ENCODE data around the gene RNMT. TPM values are rescaled to one million over a fixed set of nuclear protein-coding genes. Genes with fewer than 3 reads are reported as not detected.
"Not testable (repeated sequence)": the region's sequence is repeated elsewhere in the genome, so short reads cannot be mapped to it uniquely, and the experiment has no call there.

RNMT gene
- total RNA-seq: 32.4 TPM
- polyA plus RNA-seq (ENCODE audit: insufficient read depth, low read depth, low replicate concordance): 16.5 TPM
- long read RNA-seq, donor 1, full-length matches to known transcripts: 3 of 8 reads
- long read RNA-seq, donor 1, partial matches to known transcripts: 5 of 8 reads
- long read RNA-seq, donor 1, other reads (novel, unspliced or antisense): 0 of 8 reads
- long read RNA-seq, donor 2, full-length matches to known transcripts: 2 of 2 reads
- long read RNA-seq, donor 2, partial matches to known transcripts: 0 of 2 reads
- long read RNA-seq, donor 2, other reads (novel, unspliced or antisense): 0 of 2 reads
- long read RNA-seq, donor 3, full-length matches to known transcripts: 5 of 11 reads
- long read RNA-seq, donor 3, partial matches to known transcripts: 6 of 11 reads
- long read RNA-seq, donor 3, other reads (novel, unspliced or antisense): 0 of 11 reads
- long read RNA-seq, donor 4, full-length matches to known transcripts: 1 of 1 reads
- long read RNA-seq, donor 4, partial matches to known transcripts: 0 of 1 reads
- long read RNA-seq, donor 4, other reads (novel, unspliced or antisense): 0 of 1 reads
- long read RNA-seq, donor 5, full-length matches to known transcripts: 2 of 2 reads
- long read RNA-seq, donor 5, partial matches to known transcripts: 0 of 2 reads
- long read RNA-seq, donor 5, other reads (novel, unspliced or antisense): 0 of 2 reads
- long read RNA-seq, donor 6, full-length matches to known transcripts: 3 of 3 reads
- long read RNA-seq, donor 6, partial matches to known transcripts: 0 of 3 reads
- long read RNA-seq, donor 6, other reads (novel, unspliced or antisense): 0 of 3 reads
- long read RNA-seq, donor 7, full-length matches to known transcripts: 2 of 15 reads
- long read RNA-seq, donor 7, partial matches to known transcripts: 5 of 15 reads
- long read RNA-seq, donor 7, other reads (novel, unspliced or antisense): 8 of 15 reads
- long read RNA-seq, donor 8, partial matches to known transcripts: 0 of 4 reads
- long read RNA-seq, donor 8, other reads (novel, unspliced or antisense): 0 of 4 reads
- long read RNA-seq, donor 9, full-length matches to known transcripts: 3 of 3 reads
- long read RNA-seq, donor 9, partial matches to known transcripts: 0 of 3 reads
- long read RNA-seq, donor 9, other reads (novel, unspliced or antisense): 0 of 3 reads
- long read RNA-seq, donor 10, full-length matches to known transcripts: 5 of 5 reads
- long read RNA-seq, donor 10, partial matches to known transcripts: 0 of 5 reads
- long read RNA-seq, donor 10, other reads (novel, unspliced or antisense): 0 of 5 reads

- intact Hi-C loops (cut with DNase I): no loop called here
- Histone ChIP-seq H3K27me3 (ENCODE audit: control insufficient read depth, insufficient read depth, low read length) (no peaks in the 10 kb centered on the region), H3K9me3 (ENCODE audit: control insufficient read depth in 2 of 3, insufficient read depth in 1 of 3, low read length in 3 of 3) (no peaks in the 10 kb centered on the region), H3K27ac (ENCODE audit: low read depth in 2 of 2, low read length in 2 of 2) (peak within 1 kb of the TSS; percentile 97), H3K4me3 (ENCODE audit: low read length in 3 of 3) (peak within 1 kb of the TSS; percentile 94 to 97 (median 95)), H3K36me3 (ENCODE audit: control insufficient read depth in 2 of 3, insufficient read depth in 3 of 3, low read length in 3 of 3) (no peaks in the 10 kb centered on the region), H3K4me1 (ENCODE audit: control insufficient read depth in 2 of 3, insufficient read depth in 2 of 3, low read depth in 1 of 3, low read length in 3 of 3) (peaks cover 4 to 12% (median 5%) of the 10 kb centered on the region in 3 donors), H3K9ac (ENCODE audit: low read length in 3 of 3) (peak within 1 kb of the TSS; percentile 76 to 94 (median 87))
- DNase-seq (peak; percentile 97 to 99 (median 98)), FAIRE-seq (peak; percentile 33)
- TF ChIP-seq CTCF (IDR thresholded peaks at IDR 0.05; ENCODE audit: borderline replicate concordance, extremely low read depth, insufficient read depth): peak; percentile 10
These were observed at the start of gene RNMT, which contains the start of gene FAM210A for GRCh38 chr18:13726232-13726971. TSS of gene RNMT (plus strand) at chr18:13726673. CDS start at chr18:13731518, 4,845 bp downstream. TSS of gene FAM210A (minus strand) at chr18:13726558. CDS start at chr18:13682077, 44,481 bp downstream.

GRCh38 chr18:13677350-13677749 lies 49.1 kb upstream of the RNMT start:
- FAIRE-seq; DNase-seq; H3K4me3 ChIP-seq (ENCODE audit: low read length in 3 of 3); H3K27me3 ChIP-seq (ENCODE audit: control insufficient read depth, insufficient read depth, low read length); H3K9me3 ChIP-seq (ENCODE audit: control insufficient read depth in 2 of 3, insufficient read depth in 1 of 3, low read length in 3 of 3); H3K36me3 ChIP-seq (ENCODE audit: control insufficient read depth in 2 of 3, insufficient read depth in 3 of 3, low read length in 3 of 3); H3K4me1 ChIP-seq (ENCODE audit: control insufficient read depth in 2 of 3, insufficient read depth in 2 of 3, low read depth in 1 of 3, low read length in 3 of 3); intact Hi-C loops (cut with DNase I); H3K9ac ChIP-seq (ENCODE audit: low read length in 3 of 3); H3K27ac ChIP-seq (ENCODE audit: low read depth in 2 of 2, low read length in 2 of 2): not testable (repeated sequence)

GRCh38 chr18:13680612-13681011 lies 45.9 kb upstream of the RNMT start:
- FAIRE-seq (no peak), DNase-seq (peak in 3 of 5 donors; percentile 35 to 63 (median 43))
- H3K4me1 ChIP-seq (ENCODE audit: control insufficient read depth in 2 of 3, insufficient read depth in 2 of 3, low read depth in 1 of 3, low read length in 3 of 3): peaks cover 0 to 3% (median 0%) of the 10 kb centered on the region in 3 donors
- no peak overlapping the region for H3K27ac ChIP-seq (ENCODE audit: low read depth in 2 of 2, low read length in 2 of 2)
- H3K9ac ChIP-seq (ENCODE audit: low read length in 3 of 3): no peak overlapping the region
- H3K4me3 ChIP-seq (ENCODE audit: low read length in 3 of 3): no peak overlapping the region
- intact Hi-C loops (cut with DNase I): no loop called here
- no peaks in the 10 kb centered on the region for H3K36me3 ChIP-seq (ENCODE audit: control insufficient read depth in 2 of 3, insufficient read depth in 3 of 3, low read length in 3 of 3)
- H3K9me3 ChIP-seq (ENCODE audit: control insufficient read depth in 2 of 3, insufficient read depth in 1 of 3, low read length in 3 of 3): no peaks in the 10 kb centered on the region
- peak; percentile 28 for TF ChIP-seq CTCF (IDR thresholded peaks at IDR 0.05; ENCODE audit: borderline replicate concordance, extremely low read depth, insufficient read depth)
- no peaks in the 10 kb centered on the region for H3K27me3 ChIP-seq (ENCODE audit: control insufficient read depth, insufficient read depth, low read length)
